ENCODE data around the gene PPT2.
"Not testable (repeated sequence)": the region's sequence is repeated elsewhere in the genome, so short reads cannot be mapped to it uniquely, and the experiment has no call there.

The PPT2 gene

DNA sequence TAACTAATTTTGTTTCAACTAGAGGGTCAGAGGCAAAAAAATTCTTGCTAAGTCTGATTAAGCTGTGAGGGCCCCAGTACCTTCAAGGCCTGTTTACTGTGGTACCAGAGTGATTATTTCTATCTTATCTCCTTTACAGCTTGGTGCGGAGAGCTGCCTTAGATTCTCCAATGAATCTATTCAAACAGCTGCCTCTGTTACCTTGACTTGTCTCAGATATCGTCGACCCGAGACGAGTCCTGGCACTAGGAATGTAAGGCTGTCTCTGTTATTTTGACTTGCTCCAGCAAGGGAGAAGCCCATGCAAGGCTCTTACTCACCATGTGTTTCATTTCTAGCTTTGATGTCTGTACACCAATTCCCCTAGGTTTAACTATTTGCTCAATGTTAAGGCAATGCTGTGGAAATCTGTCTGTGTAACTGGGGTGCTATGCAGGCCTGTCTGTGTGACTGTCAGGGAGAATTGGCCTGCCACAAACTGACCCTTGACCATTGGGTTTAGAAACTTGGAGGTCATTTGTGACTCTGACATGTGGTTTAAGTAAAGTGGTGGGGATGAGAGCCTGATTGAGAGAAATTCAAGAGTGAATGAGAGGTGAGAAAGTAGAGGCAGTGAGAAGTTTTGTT lies 13.4 kb upstream of the PPT2 start:
- ATAC-seq (no peak), DNase-seq (no peak)
- Mint-ChIP-seq H3K27me3 (no peaks in the 10 kb centered on the region), H3K4me3 (no peak overlapping the region), H3K4me1 (no peaks in the 10 kb centered on the region), H3K27ac (no peak overlapping the region), H3K9me3 (no peaks in the 10 kb centered on the region)

DNA sequence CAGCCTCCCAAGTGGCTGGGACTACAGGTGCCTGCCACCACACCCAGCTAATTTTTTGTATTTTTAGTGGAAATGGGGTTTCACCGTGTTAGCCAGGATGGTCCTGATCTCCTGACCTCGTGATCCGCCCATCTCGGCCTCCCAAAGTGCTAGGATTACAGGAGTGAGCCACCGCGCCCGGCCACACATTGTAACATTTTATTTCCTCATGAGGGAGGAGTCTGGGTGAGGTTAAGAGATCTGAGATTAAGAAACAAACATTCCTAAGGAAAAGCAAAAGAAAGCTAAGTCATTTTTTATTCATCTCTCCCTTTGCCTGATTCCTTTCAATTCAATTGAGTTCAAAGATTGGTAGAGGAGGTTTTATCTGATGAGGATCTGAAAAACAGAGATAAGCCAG lies 9.7 kb upstream of the PPT2 start:
- Mint-ChIP-seq H3K4me1 (peaks cover 18% of the 10 kb centered on the region), H3K27me3 (peaks cover 14% of the 10 kb centered on the region)
- not testable (repeated sequence) for H3K4me3 Mint-ChIP-seq, H3K9me3 Mint-ChIP-seq, DNase-seq, ATAC-seq, H3K27ac Mint-ChIP-seq

DNA sequence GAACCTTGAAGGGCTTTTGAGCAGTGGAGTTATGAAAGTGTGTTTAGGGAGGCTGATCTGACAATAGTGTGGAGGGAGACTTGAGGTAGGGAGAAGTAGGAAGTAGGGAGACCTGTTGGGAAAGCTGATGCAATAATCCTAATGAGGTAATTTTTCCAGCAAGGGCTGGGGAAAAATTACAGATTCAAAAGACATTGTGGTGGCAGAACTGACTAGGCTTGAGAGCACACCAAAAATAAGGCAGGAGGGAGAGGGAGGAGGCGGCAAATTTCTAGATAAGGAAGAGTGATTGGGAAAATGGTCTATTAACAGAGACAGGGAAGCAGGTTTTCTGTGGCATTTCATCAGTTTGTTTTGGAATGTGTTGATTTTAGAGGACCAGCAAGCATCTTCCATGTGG lies 7.7 kb upstream of the PPT2 start:
- H3K9me3 Mint-ChIP-seq, result no peaks in the 10 kb centered on the region
- H3K4me3 Mint-ChIP-seq, result no peak overlapping the region
- no peak overlapping the region for H3K27ac Mint-ChIP-seq
- peaks cover 22% of the 10 kb centered on the region for H3K27me3 Mint-ChIP-seq
- no peak for DNase-seq
- peaks cover 33% of the 10 kb centered on the region for H3K4me1 Mint-ChIP-seq
- ATAC-seq, result no peak

DNA sequence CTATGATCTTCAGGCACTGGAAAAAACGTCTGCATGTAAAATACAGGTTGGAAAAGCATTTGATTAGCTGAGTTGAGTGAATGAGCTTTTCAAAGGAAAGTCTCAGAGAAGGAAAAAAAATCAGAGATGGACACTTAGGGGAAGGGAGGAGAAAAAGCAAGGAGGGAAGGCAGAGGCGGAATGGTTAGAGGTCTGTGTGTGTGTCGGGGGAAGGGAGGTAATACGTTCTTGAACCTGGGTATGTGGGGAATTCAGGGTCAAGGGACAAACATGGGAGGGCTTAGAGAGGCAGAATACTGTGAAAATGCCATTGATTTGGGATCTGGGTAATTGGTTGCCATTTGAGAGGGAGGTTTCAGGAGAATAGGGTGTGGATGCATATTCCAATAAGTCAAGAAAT lies 7.3 kb upstream of the PPT2 start:
- H3K4me1 Mint-ChIP-seq, result peaks cover 37% of the 10 kb centered on the region
- no peak for ATAC-seq

DNA sequence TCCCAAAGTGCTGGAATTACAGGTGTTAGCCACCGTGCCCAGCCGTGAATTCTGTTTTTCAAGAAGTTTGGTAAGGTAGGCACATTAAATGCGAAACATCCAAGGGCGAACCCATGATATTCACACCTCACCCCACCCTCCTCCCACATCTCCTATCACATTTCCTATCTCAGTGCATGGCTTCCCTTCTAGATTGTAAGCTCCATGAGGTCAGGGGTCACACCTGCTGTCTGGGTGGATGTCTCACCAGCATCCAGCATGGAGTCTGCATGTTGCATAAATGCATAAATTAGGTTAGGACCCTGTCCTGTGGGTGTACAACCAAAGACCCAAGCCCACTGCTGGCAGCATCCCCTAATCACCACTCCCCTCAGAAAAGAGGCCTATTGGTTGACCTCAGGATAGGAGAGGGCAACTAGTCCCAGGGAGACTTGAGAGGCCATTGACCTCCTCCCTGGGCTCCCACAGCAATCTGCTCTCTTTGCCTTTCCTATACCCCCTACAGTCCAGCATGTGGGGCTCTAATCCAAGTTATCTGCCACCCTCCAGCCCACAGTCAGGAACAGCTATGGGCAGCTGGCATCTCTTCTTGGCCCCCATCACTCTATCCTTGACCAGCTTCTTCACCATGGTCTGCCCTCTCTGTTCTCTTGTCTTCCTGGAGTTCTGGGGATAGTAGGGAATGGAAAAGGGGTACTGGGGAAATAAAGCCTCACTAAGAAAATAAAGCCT lies 6.4 kb upstream of the PPT2 start:
- no peak for DNase-seq
- peaks cover 22% of the 10 kb centered on the region for H3K27me3 Mint-ChIP-seq
- peak overlapping the region; percentile 83 to 89 for H3K4me3 Mint-ChIP-seq
- H3K9me3 Mint-ChIP-seq, result no peaks in the 10 kb centered on the region
- no peak overlapping the region for H3K27ac Mint-ChIP-seq
- peaks cover 45% of the 10 kb centered on the region for H3K4me1 Mint-ChIP-seq
- no peak for ATAC-seq

More for the DNA sequence above, 7.3 kb upstream of the PPT2 start:
- Mint-ChIP-seq H3K9me3 (no peaks in the 10 kb centered on the region), H3K4me3 (no peak overlapping the region), H3K27me3 (peaks cover 22% of the 10 kb centered on the region), H3K27ac (peak overlapping the region in 1 of 2 donors; percentile 28)
- DNase-seq, result no peak

DNA sequence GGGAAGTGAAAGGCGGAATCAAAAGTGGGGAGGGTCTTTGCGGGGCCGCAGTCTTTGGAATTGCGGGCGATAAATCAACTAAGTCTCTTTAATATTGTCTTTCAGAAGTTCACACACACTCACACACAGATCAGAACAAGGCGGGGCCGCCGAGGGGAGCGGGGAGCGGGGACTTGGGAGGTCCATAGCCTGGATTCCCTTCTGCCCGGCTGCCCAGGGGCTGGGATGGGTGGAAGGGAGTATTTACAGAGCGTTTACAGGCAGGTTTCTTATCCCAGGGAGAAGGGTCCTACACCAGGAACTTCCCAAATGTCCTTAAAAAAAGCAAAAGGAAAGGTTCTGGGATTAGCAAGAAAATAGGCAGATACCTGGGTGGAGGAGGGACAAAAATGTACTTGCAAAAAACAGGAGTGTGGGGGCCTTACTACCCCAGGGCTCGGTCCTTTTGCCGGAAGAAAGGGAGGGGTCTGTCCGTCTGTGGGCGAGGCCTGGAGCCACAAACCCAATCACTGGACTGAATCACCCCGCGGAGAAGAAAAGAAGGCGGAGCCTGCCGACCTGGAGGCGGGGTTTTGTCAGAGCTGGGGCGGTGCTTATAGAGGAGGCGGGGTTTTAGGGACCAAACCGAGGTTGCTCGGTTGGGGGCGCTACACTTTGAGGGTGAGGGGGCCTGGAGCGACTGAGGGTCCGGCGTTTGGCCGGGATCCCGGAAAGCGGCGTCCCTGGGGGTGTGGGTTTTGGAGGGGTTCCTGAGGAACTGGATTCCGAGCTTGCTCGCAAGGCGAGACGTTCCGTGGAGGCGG lies 5.5 kb upstream of the PPT2 start:
- Mint-ChIP-seq H3K4me3 (peak overlapping the region; percentile 83 to 89), H3K27me3 (peaks cover 22% of the 10 kb centered on the region), H3K27ac (peak overlapping the region; percentile 53 to 77), H3K9me3 (no peaks in the 10 kb centered on the region), H3K4me1 (peaks cover 55% of the 10 kb centered on the region)
- peak; percentile 81 to 86 for DNase-seq
- peak; percentile 79 for ATAC-seq

DNA sequence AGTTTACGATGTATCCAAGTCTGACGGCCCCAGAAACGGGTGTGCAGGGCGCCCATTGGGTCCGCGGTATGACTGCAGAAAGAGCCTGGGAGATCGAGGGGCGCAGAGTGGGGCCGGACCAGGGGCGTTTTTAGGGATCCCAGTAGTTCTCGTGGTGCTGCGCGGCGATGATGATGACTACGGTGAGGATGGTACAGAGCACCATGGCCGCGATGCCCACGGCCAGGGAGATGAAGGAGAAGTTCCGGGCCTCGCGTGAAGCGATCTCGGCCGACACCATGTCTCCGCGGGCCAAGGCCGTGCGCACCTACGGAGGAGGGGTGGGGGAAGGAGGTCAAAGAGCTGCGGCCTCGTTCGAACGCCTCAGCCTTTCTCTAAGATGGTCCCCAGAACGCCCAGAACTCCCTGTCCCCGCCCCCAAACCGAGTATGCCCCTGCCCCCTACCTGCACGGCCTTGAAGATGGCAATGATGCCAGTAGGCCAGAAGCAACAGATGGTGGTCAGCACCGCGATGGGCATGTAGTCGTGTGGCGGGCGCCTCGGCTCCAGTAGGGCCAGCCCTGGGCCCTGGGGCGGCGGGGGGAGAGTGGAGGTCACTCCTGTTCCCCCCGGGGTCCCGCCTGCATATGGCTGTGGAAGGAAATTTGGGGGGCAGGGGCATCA lies 4.7 kb upstream of the PPT2 start:
- Mint-ChIP-seq H3K27me3 (peaks cover 22% of the 10 kb centered on the region), H3K4me3 (peak overlapping the region; percentile 83 to 89), H3K27ac (peak overlapping the region; percentile 53 to 77), H3K4me1 (peaks cover 56% of the 10 kb centered on the region), H3K9me3 (no peaks in the 10 kb centered on the region)
- DNase-seq (no peak), ATAC-seq (peak; percentile 4)

DNA sequence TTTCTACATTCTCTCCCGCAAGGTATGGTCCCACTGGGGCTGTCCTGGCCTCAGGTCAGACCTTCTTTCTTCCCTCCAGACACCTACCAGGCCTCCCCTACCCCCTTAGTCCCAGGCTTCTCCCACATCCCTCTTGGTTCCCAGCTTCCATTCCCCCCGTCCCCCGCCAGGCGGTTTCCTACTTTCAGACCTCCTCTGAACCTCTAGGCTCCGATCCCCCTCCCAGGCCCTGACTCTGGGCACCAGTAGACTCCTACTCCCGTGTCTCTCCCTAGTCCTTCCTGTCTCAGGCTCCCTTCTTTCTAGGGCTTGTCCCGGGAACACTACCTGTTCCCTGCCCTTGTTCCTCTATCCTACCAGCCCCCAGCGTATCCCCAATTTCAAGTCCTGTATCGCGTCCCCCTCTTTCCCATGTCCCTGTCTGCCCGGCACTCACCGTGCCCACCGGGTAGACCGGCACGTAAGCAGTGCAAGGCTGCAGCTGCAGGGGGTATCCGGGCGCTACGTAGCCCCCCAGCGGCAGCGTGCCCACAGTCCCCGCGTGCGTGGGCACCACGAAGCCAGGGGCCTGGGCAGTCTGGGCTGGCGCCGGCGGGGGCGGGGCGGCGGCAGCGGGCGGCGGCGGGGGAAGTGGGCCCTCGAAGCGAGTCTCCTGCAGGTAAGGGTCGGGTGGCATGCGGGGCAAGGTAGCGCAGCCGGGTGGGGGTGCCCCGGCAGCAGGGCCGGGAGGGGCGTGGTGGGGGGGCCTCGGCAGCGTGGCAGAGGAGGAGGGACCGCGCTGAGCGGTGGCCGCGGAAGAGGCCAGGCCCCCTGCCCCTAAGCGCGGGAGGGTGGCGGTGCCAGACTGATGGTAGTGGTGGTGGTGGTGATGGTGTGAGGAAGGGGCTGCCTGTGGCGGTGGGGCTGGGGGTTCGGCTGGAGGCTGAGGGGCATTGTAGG lies 3.7 kb upstream of the PPT2 start:
- H3K27me3 Mint-ChIP-seq, result peaks cover 22% of the 10 kb centered on the region
- H3K4me1 Mint-ChIP-seq, result peaks cover 65% of the 10 kb centered on the region
- ATAC-seq (no peak), DNase-seq (no peak)
- H3K9me3 Mint-ChIP-seq, result no peaks in the 10 kb centered on the region
- H3K27ac Mint-ChIP-seq, result peak overlapping the region in 1 of 2 donors; percentile 31
- peak overlapping the region; percentile 77 to 84 for H3K4me3 Mint-ChIP-seq

DNA sequence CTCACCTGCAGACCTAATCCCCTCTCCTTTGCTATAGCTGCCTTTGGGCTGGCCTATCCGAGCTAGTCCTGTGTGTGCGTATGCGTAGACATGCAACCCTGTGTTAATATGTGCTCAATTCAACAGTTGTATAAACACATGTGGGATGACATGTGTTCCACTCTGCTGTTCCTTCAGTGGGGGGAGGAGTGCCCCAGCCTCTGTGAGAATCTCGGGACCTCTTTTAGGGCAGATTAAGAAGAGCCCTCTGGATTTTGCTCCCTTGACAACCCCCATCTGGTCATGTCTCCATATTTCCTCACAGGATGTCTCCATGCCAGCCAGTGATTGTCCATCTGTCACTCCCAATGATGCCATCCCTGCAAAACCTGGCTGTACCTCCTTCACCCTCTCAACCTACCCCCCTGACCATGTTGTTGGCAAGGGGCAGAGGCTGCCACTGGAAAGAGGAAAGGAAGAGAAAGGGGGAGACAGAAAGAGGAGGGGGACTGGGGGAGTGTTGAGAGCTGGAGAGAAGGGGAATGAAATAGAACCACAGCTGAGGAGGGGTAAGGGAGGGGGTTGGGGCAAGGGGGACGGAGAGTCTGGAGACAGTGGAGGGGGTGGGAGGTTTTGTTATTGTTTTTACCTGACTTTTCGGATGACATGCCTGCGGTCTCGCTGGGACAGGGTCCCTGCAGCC lies 2.6 kb upstream of the PPT2 start:
- Mint-ChIP-seq H3K4me1 (peaks cover 74% of the 10 kb centered on the region), H3K27me3 (peaks cover 22% of the 10 kb centered on the region), H3K4me3 (peak overlapping the region; percentile 77 to 84), H3K27ac (peak overlapping the region; percentile 35 to 64), H3K9me3 (no peaks in the 10 kb centered on the region)
- no peak for ATAC-seq
- DNase-seq, result no peak

DNA sequence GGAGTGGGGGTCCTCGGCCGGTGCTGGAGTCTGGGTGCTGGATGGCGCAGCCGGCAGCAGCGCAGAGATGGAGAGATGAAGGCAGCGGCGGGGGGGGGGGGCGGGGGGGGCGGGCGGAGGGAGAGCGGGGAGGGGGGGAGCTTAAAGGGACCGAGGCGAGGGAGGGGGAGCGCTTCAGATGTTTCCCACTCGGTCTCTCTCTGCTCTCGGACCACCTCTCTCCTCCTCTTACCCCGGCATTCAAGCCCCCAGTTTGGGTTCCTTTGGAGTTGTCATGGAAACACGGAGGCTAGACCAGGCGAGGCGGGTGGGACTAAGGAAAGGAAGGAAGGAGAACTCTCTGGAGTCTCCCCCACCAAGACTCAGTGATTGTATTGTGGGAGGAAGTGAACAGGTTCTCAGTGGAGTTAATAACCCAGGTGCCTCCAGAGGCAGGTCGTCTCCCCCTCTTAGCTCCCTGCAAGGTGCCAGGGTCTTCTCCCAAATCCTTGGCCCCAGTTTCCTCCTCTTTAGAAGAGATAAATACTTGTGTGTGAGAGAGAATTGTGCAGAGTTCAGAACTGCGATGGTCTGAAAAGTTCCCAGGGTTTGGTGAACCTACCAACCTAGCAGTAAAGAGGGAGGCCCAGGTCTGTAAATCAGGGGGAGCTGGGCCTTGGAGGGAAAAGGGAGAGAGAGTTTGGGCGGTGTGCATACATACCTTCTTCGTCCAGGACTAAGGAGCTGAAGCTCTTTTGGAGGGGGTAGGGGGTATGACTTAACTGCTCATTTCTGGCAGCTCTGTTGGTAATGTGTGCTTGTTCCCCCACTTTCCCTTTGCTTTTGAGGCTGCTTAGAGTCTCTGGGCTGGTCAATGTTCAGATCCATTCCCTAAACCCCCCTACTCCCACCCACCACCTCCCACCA lies 1.8 kb upstream of the PPT2 start, which contains the start of gene PRRT1:
Gene PRRT1 (minus strand): TSS at position 77 of the 906 bp plus-strand sequence. CDS start 112 bp downstream, outside the sequence.
- Mint-ChIP-seq H3K4me1 (peaks cover 74% of the 10 kb centered on the region), H3K4me3 (peak within 1 kb of the TSS; percentile 91 to 95), H3K9me3 (no peaks in the 10 kb centered on the region), H3K27me3 (peaks cover 22% of the 10 kb centered on the region), H3K27ac (peak within 1 kb of the TSS; percentile 64 to 78)
- ATAC-seq, result no peak
- DNase-seq, result no peak

DNA sequence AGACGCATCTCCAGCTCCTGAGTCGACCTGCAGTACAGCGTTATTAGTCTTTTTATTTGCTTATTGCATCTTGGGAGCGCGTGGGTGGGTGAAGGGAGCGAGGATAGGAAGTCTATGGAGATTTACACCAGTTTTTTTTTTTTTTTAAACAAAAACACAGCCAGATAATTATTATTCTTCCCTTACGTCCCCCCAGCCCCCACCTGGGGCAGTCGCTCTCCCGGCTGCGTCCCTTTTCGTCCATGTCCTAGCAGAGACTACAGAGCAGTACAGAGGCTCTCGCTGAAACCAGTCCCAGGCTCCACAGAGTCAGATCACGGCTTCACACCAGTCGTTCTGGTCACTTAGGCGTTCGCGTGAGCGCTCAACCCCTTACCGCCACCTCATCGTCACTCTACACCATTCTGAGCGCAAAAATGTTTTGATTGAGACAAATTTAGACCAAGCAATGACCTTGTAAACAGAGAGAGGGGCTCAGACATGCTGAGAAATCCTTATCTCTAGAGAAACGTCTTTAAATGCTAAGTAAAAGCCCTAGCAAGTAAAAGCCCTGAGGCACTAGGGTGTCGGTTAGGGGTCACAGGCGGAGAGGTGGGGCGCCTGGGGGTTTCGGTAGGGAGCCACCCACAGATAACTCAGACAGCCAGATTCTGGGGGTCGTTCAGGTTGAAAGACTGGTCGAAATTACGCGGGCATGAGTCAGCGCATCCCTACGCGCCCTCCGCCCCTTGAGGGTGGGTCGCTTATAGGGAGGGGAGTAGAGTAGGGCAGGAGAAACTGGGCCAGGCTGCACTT lies 975 bp upstream of the PPT2 start:
- ATAC-seq, result no peak
- Mint-ChIP-seq H3K27ac (peak overlapping the region; percentile 89 to 91), H3K4me3 (peak overlapping the region; percentile 91 to 95), H3K9me3 (no peaks in the 10 kb centered on the region), H3K27me3 (peaks cover 20% of the 10 kb centered on the region), H3K4me1 (peaks cover 69% of the 10 kb centered on the region)
- DNase-seq, result no peak

DNA sequence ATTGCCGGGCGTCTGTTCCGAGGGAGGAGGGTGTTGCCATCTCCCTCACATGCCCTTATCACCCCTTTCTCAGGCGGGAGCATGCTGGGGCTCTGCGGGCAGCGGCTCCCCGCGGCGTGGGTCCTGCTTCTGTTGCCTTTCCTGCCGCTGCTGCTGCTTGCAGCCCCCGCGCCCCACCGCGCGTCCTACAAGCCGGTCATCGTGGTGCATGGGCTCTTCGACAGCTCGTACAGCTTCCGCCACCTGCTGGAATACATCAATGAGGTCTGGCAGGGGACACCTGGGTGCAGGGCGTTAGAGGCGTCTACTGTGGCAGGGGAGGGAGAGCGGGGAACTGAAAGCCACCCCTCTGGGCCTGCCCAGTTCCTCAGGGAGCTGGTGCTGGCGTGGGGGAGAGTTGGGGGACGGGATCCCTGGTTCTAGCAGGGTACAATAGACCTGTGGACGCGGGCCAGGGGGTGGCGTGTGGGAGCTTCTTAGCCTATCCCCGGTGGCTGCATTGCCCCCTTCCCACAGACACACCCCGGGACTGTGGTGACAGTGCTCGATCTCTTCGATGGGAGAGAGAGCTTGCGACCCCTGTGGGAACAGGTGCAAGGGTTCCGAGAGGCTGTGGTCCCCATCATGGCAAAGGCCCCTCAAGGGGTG lies 697 bp downstream of the PPT2 start:
- peaks cover 55% of the 10 kb centered on the region for H3K4me1 Mint-ChIP-seq
- no peaks in the 10 kb centered on the region for H3K9me3 Mint-ChIP-seq
- DNase-seq (peak; percentile 69 to 76), ATAC-seq (peak; percentile 84)
- H3K27me3 Mint-ChIP-seq, result peaks cover 8% of the 10 kb centered on the region
- H3K4me3 Mint-ChIP-seq, result peak overlapping the region; percentile 91 to 95
- peak overlapping the region; percentile 93 to 94 for H3K27ac Mint-ChIP-seq

All from stimulated activated naive CD8-positive, alpha-beta T cell treated with anti-CD3 and anti-CD28 coated beads, Interleukin-15, amount 100 ng/mL, for 72 hours (primary cell).